Adrenal gland (tissue), 12 donors: ENCODE measurements around the gene PIPOX. TPM values are rescaled to one million over a fixed set of nuclear protein-coding genes. Genes with fewer than 3 reads are reported as not detected.

Experiments
- DNase-seq, 7 donors: peaks; one replicate each; pipeline ENCODE4 v3.0.0-alpha.2; 2019 to 2020
- H3K27ac ChIP-seq, 5 donors: fragments of 200-600 bp; sonication (generic) in 4 of 5; 1 replicate in 3 of 5; 2 replicates in 2 of 5; pipeline versions ENCODE4 v1.5.1 to v1.8.0; 2016 to 2020; ENCODE audit warnings: mild to moderate bottlenecking in 1 of 5
- H3K27me3 ChIP-seq: fragments of 200-600 bp; 2 replicates; pipeline ENCODE4 v1.8.0; 2021
- H3K36me3 ChIP-seq, 2 donors: fragments of 200-600 bp; replicated peaks in 1 of 2; 1 replicate in 1 of 2; 2 replicates in 1 of 2; pipeline versions ENCODE4 v1.5.1 to v1.8.0; 2018 to 2022
- H3K4me1 ChIP-seq, 2 donors: fragments of 200-600 bp; replicated peaks in 1 of 2; 1 replicate in 1 of 2; 2 replicates in 1 of 2; pipeline versions ENCODE4 v1.5.1 to v1.8.0; 2018 to 2021
- H3K4me3 ChIP-seq, 4 donors: fragments of 200-600 bp; sonication (generic) in 3 of 4; one replicate each; pipeline ENCODE4 v1.5.1; 2016 to 2018
- H3K9me3 ChIP-seq, 3 donors: fragments of 200-600 bp; sonication (generic) in 1 of 3; replicated peaks in 1 of 3; 1 replicate in 2 of 3; 2 replicates in 1 of 3; pipeline versions ENCODE4 v1.5.1 to v1.8.0; 2016 to 2021
- CTCF ChIP-seq, 6 experiments: fragments of 450-650 bp in 4 of 6; fragments of 200-600 bp in 2 of 6; sonication (generic) in 1 of 6; IDR thresholded peaks; 1 replicate in 5 of 6; 2 replicates in 1 of 6; pipeline versions ENCODE4 v1.5.1 to v1.8.0; 2016 to 2021; ENCODE audit warnings: antibody characterized with exemption in 6 of 6, mild to moderate bottlenecking in 2 of 6, moderate library complexity in 1 of 6
- POLR2A ChIP-seq, 2 donors: fragments of 450-650 bp; IDR thresholded peaks; one replicate each; pipeline ENCODE4 v1.6.1; 2017; ENCODE audit warnings: antibody characterized with exemption in 2 of 2, mild to moderate bottlenecking in 2 of 2, moderate library complexity in 1 of 2
- WGBS, 4 donors: extraction: QIAGEN DNeasy Blood & Tissue Kit in 2 of 4; methylation state at CpG; one replicate each; pipeline versions ENCODE4 v1.1.5 to v1.1.7; 2013 to 2017; 5-methylcytosine and 5-hydroxymethylcytosine counted together
- intact Hi-C, 2 donors: fragments of 100-400 bp; cut with DNase I; formaldehyde crosslinking; loops; one replicate each; pipeline versions ENCODE4 v1.14.1 to v1.15.0; 2022 to 2023
- polyA plus RNA-seq, 3 donors: library from polyadenylated mRNA; stranded (reverse); fragments of 200-250 nt in 2 of 3; fragments of 350-450 nt in 1 of 3; fragmentation: Illumina TruSeq in 1 of 3; extraction: RNeasy Lipid Tissue Mini Kit (QIAGEN cat#74804) in 1 of 3; gene quantifications; one replicate each; pipeline ENCODE4 v1.2.3, GENCODE V29; 2013 to 2014
- total RNA-seq, 9 donors: library from RNA; depleted of rRNA in 4 of 9; stranded (reverse); fragments of >200 nt in 4 of 9; fragments of 120-200 nt in 1 of 9; fragmentation: NEBNext Ultra II Directional in 1 of 9; extraction: Animal tissue kit (Norgen Biotek cat#: 25700) in 1 of 9; gene quantifications; one replicate each; pipeline versions ENCODE4 v1.1.0 to v1.2.4, GENCODE V29; 2013 to 2023
- donor health status: healthy with polysubstance abuse.
- donor health status: Bipolar disorder and iron deficiency.
- donor health status: DM: yes; HTN: yes; CAD: no.
- donor health status: DM: no; HTN: no; CAD: no.
- donor health status: DM: no; HTN: no; CAD: no.
- donor health status: DM: yes; HTN: yes; CAD: no.

PIPOX gene
- total and polyA plus RNA-seq, 12 donors, result 0.34 to 2.2 (median 1.3) TPM

- TF ChIP-seq CTCF (IDR thresholded peaks at IDR 0.05) (no peak), POLR2A (IDR thresholded peaks at IDR 0.05) (no peak)
- Histone ChIP-seq H3K4me3 (no peak overlapping the region), H3K36me3 (no peaks in the 10 kb centered on the region), H3K9me3 (no peaks in the 10 kb centered on the region), H3K27me3 (no peaks in the 10 kb centered on the region), H3K27ac (no peak overlapping the region), H3K4me1 (peaks cover 17 to 31% of the 10 kb centered on the region in 2 donors)
- 78 to 87% (median 86%) methylated on average over 5 of the region's 5 CpGs for WGBS, 4 donors
- DNase-seq, result no peak
- intact Hi-C loops, result no loop called here
Measured at GRCh38 chr17:29046473-29046839, 3.5 kb downstream of the PIPOX start.

GRCh38 chr17:29048440-29049368 is 5.8 kb downstream of the PIPOX start:
- Histone ChIP-seq H3K9me3 (no peaks in the 10 kb centered on the region), H3K4me3 (no peak overlapping the region), H3K27me3 (no peaks in the 10 kb centered on the region), H3K36me3 (no peaks in the 10 kb centered on the region), H3K4me1 (peaks cover 4 to 11% of the 10 kb centered on the region in 2 donors), H3K27ac (no peak overlapping the region)
- intact Hi-C loops, result no loop called here
- peak in 3 of 7 donors; percentile 18 to 94 (median 26) for DNase-seq
- TF ChIP-seq CTCF (IDR thresholded peaks at IDR 0.05), result no peak
- TF ChIP-seq POLR2A (IDR thresholded peaks at IDR 0.05), result no peak
- WGBS, 4 donors, result 62 to 75% (median 71%) methylated on average over 10 of the region's 10 CpGs

GRCh38 chr17:29049541-29050145 is 6.7 kb downstream of the PIPOX start:
- no peak for DNase-seq
- H3K27me3 ChIP-seq, result no peaks in the 10 kb centered on the region
- TF ChIP-seq POLR2A (IDR thresholded peaks at IDR 0.05), result no peak
- TF ChIP-seq CTCF (IDR thresholded peaks at IDR 0.05), result no peak
- H3K36me3 ChIP-seq, result no peaks in the 10 kb centered on the region
- no peaks in the 10 kb centered on the region for H3K9me3 ChIP-seq
- WGBS, 4 donors, result 79 to 87% (median 84%) methylated on average over 11 of the region's 11 CpGs
- H3K4me3 ChIP-seq, result no peak overlapping the region
- peaks cover 0 to 3% of the 10 kb centered on the region in 2 donors for H3K4me1 ChIP-seq
- H3K27ac ChIP-seq, result no peak overlapping the region
- intact Hi-C loops, result no loop called here

- no peaks in the 10 kb centered on the region for H3K27me3 ChIP-seq
- WGBS, 4 donors, result 86 to 93% (median 92%) methylated on average over 5 of the region's 5 CpGs
- intact Hi-C loops, result no loop called here
Measured at GRCh38 chr17:29050176-29050575, 7.2 kb downstream of the PIPOX start.

More at GRCh38 chr17:29050176-29050575, 7.2 kb downstream of the PIPOX start:
- no peak for DNase-seq
- Histone ChIP-seq H3K9me3 (no peaks in the 10 kb centered on the region), H3K36me3 (no peaks in the 10 kb centered on the region), H3K4me3 (no peak overlapping the region), H3K27ac (no peak overlapping the region), H3K4me1 (peaks cover 0 to 3% of the 10 kb centered on the region in 2 donors)
- no peak for TF ChIP-seq CTCF (IDR thresholded peaks at IDR 0.05)
- no peak for TF ChIP-seq POLR2A (IDR thresholded peaks at IDR 0.05)
